ENCODE results near the gene CD2.

Gene CD2

GRCh38 chr1:116754198-116754977, at the start of gene CD2:
CD2 (plus strand) TSS chr1:116754430; CDS start chr1:116754493, 63 bp downstream.
- DNase-seq = no peak

GRCh38 chr1:116706123-116706522, 48.1 kb upstream of the CD2 start:
- DNase-seq = no peak

GRCh38 chr1:116706841-116707240, 47.4 kb upstream of the CD2 start:
- DNase-seq = no peak

GRCh38 chr1:116708255-116708900, 45.9 kb upstream of the CD2 start:
- DNase-seq = no peak

GRCh38 chr1:116709666-116710167, 44.5 kb upstream of the CD2 start:
- no peak for DNase-seq

- DNase-seq = peak; percentile 84
Observed at GRCh38 chr1:116710420-116711262, 43.6 kb upstream of the CD2 start.

GRCh38 chr1:116711263-116711840, 42.9 kb upstream of the CD2 start:
- DNase-seq = peak; percentile 41

GRCh38 chr1:116712510-116712909, 41.7 kb upstream of the CD2 start:
- no peak for DNase-seq

- DNase-seq = no peak
Observed at GRCh38 chr1:116713474-116713873, 40.8 kb upstream of the CD2 start.

- DNase-seq = no peak
Observed at GRCh38 chr1:116716391-116716790, 37.8 kb upstream of the CD2 start.

- DNase-seq = peak; percentile 43
Observed at GRCh38 chr1:116717318-116717717, 36.9 kb upstream of the CD2 start.

GRCh38 chr1:116720364-116721038, 33.7 kb upstream of the CD2 start:
- no peak for DNase-seq

GRCh38 chr1:116721039-116721405, 33.2 kb upstream of the CD2 start:
- DNase-seq = no peak

- no peak for DNase-seq
Observed at GRCh38 chr1:116721451-116722007, 32.7 kb upstream of the CD2 start.

GRCh38 chr1:116722016-116722838, 32.0 kb upstream of the CD2 start:
- DNase-seq = no peak

- peak; percentile 56 for DNase-seq
Observed at GRCh38 chr1:116724765-116725375, 29.4 kb upstream of the CD2 start.

- no peak for DNase-seq
Observed at GRCh38 chr1:116725798-116726197, 28.4 kb upstream of the CD2 start.

- DNase-seq = no peak
Observed at GRCh38 chr1:116726872-116727820, 27.1 kb upstream of the CD2 start.

- no peak for DNase-seq
Observed at GRCh38 chr1:116731439-116731838, 22.8 kb upstream of the CD2 start.

- DNase-seq = no peak
Observed at GRCh38 chr1:116732726-116733125, 21.5 kb upstream of the CD2 start.

Data from NCI-H774 (cell line).